HepG2 (cell line): Measurements from ENCODE around the gene GLCE. TPM values are rescaled to one million over a fixed set of nuclear protein-coding genes. Genes with fewer than 3 reads are reported as not detected.

ENCODE experiments used
- ATAC-seq: fragments of 200-7000 bp; cut with Tn5 transposase; 3 replicates; pipeline ENCODE4 v1.9.1; 2020; ENCODE audit warnings: mild to moderate bottlenecking, moderate library complexity
- BruUV-seq: library from RNA; stranded (reverse); fragments of 400-500 nt; replicated peaks from 2 replicates; lab custom pipeline; 2021; lab: Mats Ljungman, UMichigan
- CTCF ChIA-PET: fragments of 300-600 bp; formaldehyde crosslinking; extraction: SDS; loops from one replicate; lab custom pipeline; 2021; ENCODE audit warnings: low total read pairs, inconsistent platforms, low intra/inter-chr PET ratio; lab: Yijun Ruan, JAX
- POLR2A ChIA-PET: fragments of 350-600 bp; sonication (Branson Sonifier 250); formaldehyde crosslinking; loops from one replicate; lab custom pipeline; 2020; ENCODE audit warnings: antibody characterized with exemption, inconsistent platforms; lab: Yijun Ruan, JAX
- DNase-seq: peaks from one replicate; pipeline ENCODE4 v3.0.0-alpha.2; 2015; ENCODE audit warnings: low spot score
- FAIRE-seq: peaks from 3 replicates; lab custom pipeline; 2011; peaks lifted over from hg19 to GRCh38; lab: Jason Lieb, UNC
- H2AFZ ChIP-seq: one replicate; pipeline ENCODE4 v1.6.1; 2011; ENCODE audit warnings: low read length, inconsistent platforms
- H3K27ac ChIP-seq: fragments of 300-600 bp; 3 replicates; pipeline ENCODE4 v1.8.0; 2011; ENCODE audit warnings: mixed run types, mild to moderate bottlenecking, mixed read lengths, low read length, inconsistent platforms; ENCODE audit not compliant: insufficient read depth; ENCODE audit errors: extremely low read length
- H3K27me3 ChIP-seq, 2 experiments: fragments of 200-600 bp in 1 of 2; 2 replicates in 1 of 2; 3 replicates in 1 of 2; pipeline versions ENCODE4 v1.6.0 to v1.8.0; 2011; ENCODE audit warnings: low read length in 2 of 2, mild to moderate bottlenecking in 2 of 2, moderate library complexity in 2 of 2, inconsistent platforms in 1 of 2; ENCODE audit not compliant: insufficient read depth in 2 of 2, control insufficient read depth in 1 of 2
- H3K36me3 ChIP-seq, 2 experiments: fragments of 200-600 bp in 1 of 2; replicated peaks in 1 of 2; 2 replicates in 1 of 2; 3 replicates in 1 of 2; pipeline versions ENCODE4 v1.5.1 to v1.8.0; 2011; ENCODE audit warnings: low read length in 2 of 2, inconsistent platforms in 1 of 2; ENCODE audit not compliant: insufficient read depth in 2 of 2, control insufficient read depth in 1 of 2
- H3K4me1 ChIP-seq: 2 replicates; pipeline ENCODE4 v1.5.1; 2012; ENCODE audit warnings: low read length, inconsistent platforms; ENCODE audit not compliant: insufficient read depth
- H3K4me2 ChIP-seq: 2 replicates; pipeline ENCODE4 v1.6.0; 2011; ENCODE audit warnings: low read depth, low read length, inconsistent platforms
- H3K4me3 ChIP-seq, 3 experiments: fragments of 200-600 bp in 1 of 3; sonication (generic), shearing (Covaris generic) in 1 of 3; replicated peaks in 1 of 3; 2 replicates each; pipeline ENCODE4 v1.5.1; 2011 to 2016; ENCODE audit warnings: low read length in 3 of 3, inconsistent platforms in 2 of 3, low read depth in 2 of 3, mild to moderate bottlenecking in 2 of 3, control low read depth in 1 of 3, mixed read lengths in 1 of 3; ENCODE audit not compliant: insufficient read depth in 1 of 3
- H3K79me2 ChIP-seq: one replicate; pipeline ENCODE4 v1.6.1; 2011; ENCODE audit warnings: low read length, inconsistent platforms; ENCODE audit not compliant: insufficient read depth
- H3K9ac ChIP-seq: 2 replicates; pipeline ENCODE4 v1.6.0; 2011; ENCODE audit warnings: mild to moderate bottlenecking, low read depth, low read length, inconsistent platforms; ENCODE audit not compliant: insufficient read depth
- H3K9me3 ChIP-seq: 2 replicates; pipeline ENCODE4 v1.5.1; 2012; ENCODE audit warnings: mild to moderate bottlenecking, low read length
- H4K20me1 ChIP-seq: 2 replicates; pipeline ENCODE4 v1.6.0; 2011; ENCODE audit warnings: inconsistent platforms, mild to moderate bottlenecking, low read length, moderate library complexity; ENCODE audit not compliant: insufficient read depth
- HDAC1 ChIP-seq: sonication (generic); formaldehyde crosslinking; IDR thresholded peaks from 2 replicates; pipeline ENCODE4 v1.5.1; 2020; ENCODE audit warnings: mild to moderate bottlenecking, missing genetic modification reagents
- ZNF230 ChIP-seq: sonication (generic); formaldehyde crosslinking; IDR thresholded peaks from 2 replicates; pipeline ENCODE4 v1.4.0; 2020; ENCODE audit warnings: mild to moderate bottlenecking, missing genetic modification reagents
- ZNF432 ChIP-seq: sonication (generic); formaldehyde crosslinking; IDR thresholded peaks from 2 replicates; pipeline ENCODE4 v1.5.0; 2020; ENCODE audit warnings: missing genetic modification reagents, mild to moderate bottlenecking, borderline replicate concordance
- ZNF691 ChIP-seq: sonication (generic); formaldehyde crosslinking; IDR thresholded peaks from 2 replicates; pipeline ENCODE4 v1.4.0; 2020; ENCODE audit warnings: missing genetic modification reagents, low read depth, mild to moderate bottlenecking, borderline replicate concordance
- WGBS: methylation state at CpG from one replicate; pipeline ENCODE4 v1.1.6; 2017; ENCODE audit warnings: low lambda C conversion rate; 5-methylcytosine and 5-hydroxymethylcytosine counted together
- in situ Hi-C: cut with HindIII; loops from 2 replicates; pipeline ENCODE4 v1.10.0; 2017; ENCODE audit warnings: low pct_unique_long_range_greater_than_20kb; ENCODE audit not compliant: extremely low pct_ligation_motif_present
- intact Hi-C: fragments of 100-400 bp; cut with micrococcal nuclease; formaldehyde crosslinking; loops from one replicate; pipeline ENCODE4 v1.10.0; 2022; ENCODE audit not compliant: unreplicated experiment
- polyA plus RNA-seq, 8 experiments: library from polyadenylated mRNA; depleted of rRNA in 3 of 8; stranded (reverse) in 7 of 8; unstranded in 1 of 8; fragments of >200 nt; fragmentation: Illumina TruSeq in 4 of 8; extraction: Trizol in 4 of 8; gene quantifications; 2 replicates each; pipeline versions ENCODE4 v1.2.1 to v1.2.3, GENCODE V29; 2011 to 2016; ENCODE audit warnings: low read depth in 4 of 8, missing spikeins in 1 of 8, mixed read lengths in 1 of 8; ENCODE audit not compliant: insufficient read depth in 1 of 8
- total RNA-seq, 5 experiments: library from RNA; depleted of rRNA; stranded (reverse); fragments of >200 nt; fragmentation: Illumina TruSeq; extraction: Trizol; gene quantifications; 2 replicates each; pipeline ENCODE4 v1.2.3, GENCODE V29; 2016; ENCODE audit warnings: low read depth in 1 of 5

The GLCE gene
- total and polyA plus RNA-seq, 2 of the 13 experiments (the other 11 are each of a cell fraction or from before 2014, with no cell fraction given): 12.9 to 23.4 TPM

GRCh38 chr15:69297642-69298353, 137.4 kb downstream of the GLCE start:
- peaks cover 9 to 74% of the 10 kb centered on the region in 2 experiments for H3K27me3 ChIP-seq
- CTCF ChIA-PET: no interaction called here
- peaks cover 7% of the 10 kb centered on the region; the same call in 1 of the 2 replicates for H3K4me1 ChIP-seq
- no peak overlapping the region for H3K4me2 ChIP-seq
- DNase-seq: no peak
- TF ChIP-seq ZNF432 (CRISPR knock-in tag) (no peak), ZNF691 (peak; percentile 78; the same call in 1 of the 2 replicates)
- TF ChIP-seq, all 625 proteins: peak for 1
- Histone ChIP-seq H3K9ac (no peak overlapping the region), H3K9me3 (no peaks in the 10 kb centered on the region), H3K4me3 (no peak overlapping the region), H2AFZ (no peak overlapping the region), H3K79me2 (no peaks in the 10 kb centered on the region), H3K36me3 (no peaks in the 10 kb centered on the region), H4K20me1 (peaks cover 3% of the 10 kb centered on the region; the same call in 1 of the 2 replicates), H3K27ac (no peak overlapping the region)
- ATAC-seq (no peak), FAIRE-seq (no peak)
- POLR2A ChIA-PET: no interaction called here
- BruUV-seq: no TSS peak
- 60% methylated on average over 10 of the region's 10 CpGs for WGBS
- in situ Hi-C loops (no loop called here), intact Hi-C loops (no loop called here)

- Histone ChIP-seq H3K27ac (no peak overlapping the region), H3K9ac (no peak overlapping the region), H3K4me2 (peak overlapping the region; percentile 70), H3K4me3 (peak overlapping the region in 1 of 3 experiments; percentile 71; a peak in 2 of 6 replicates), H3K9me3 (no peaks in the 10 kb centered on the region), H4K20me1 (peaks cover 3% of the 10 kb centered on the region; the same call in 1 of the 2 replicates), H3K4me1 (peaks cover 7% of the 10 kb centered on the region; the same call in 1 of the 2 replicates), H3K36me3 (no peaks in the 10 kb centered on the region), H3K79me2 (no peaks in the 10 kb centered on the region), H3K27me3 (peaks cover 9 to 71% of the 10 kb centered on the region in 2 experiments), H2AFZ (no peak overlapping the region)
- ATAC-seq: peak; percentile 30
- intact Hi-C loops: no loop called here
- 74% methylated on average over 12 of the region's 15 CpGs for WGBS
- POLR2A ChIA-PET: no interaction called here
- 0 out of 2 replicates have a peak, but pooled peaks have one; percentile 11 for TF ChIP-seq HDAC1 (CRISPR knock-in tag)
- no peak for TF ChIP-seq ZNF230 (CRISPR knock-in tag)
- BruUV-seq: no TSS peak
- FAIRE-seq: no peak
- CTCF ChIA-PET: no interaction called here
- in situ Hi-C loops: no loop called here
- DNase-seq: no peak
Measured at GRCh38 chr15:69298354-69298696, 137.9 kb downstream of the GLCE start.
